PC-3 (cell line): Measurements from ENCODE around the gene RSPRY1. TPM values are rescaled to one million over a fixed set of nuclear protein-coding genes. Genes with fewer than 3 reads are reported as not detected.

Source experiments
- ATAC-seq: fragments of 200-7000 bp; cut with Tn5 transposase; 2 replicates; pipeline ENCODE4 v1.9.1; 2020; ENCODE audit warnings: mild to moderate bottlenecking, moderate library complexity
- BruUV-seq: library from RNA; stranded (reverse); fragments of 400-500 nt; replicated peaks from 2 replicates; lab custom pipeline; 2021; lab: Mats Ljungman, UMichigan
- CTCF ChIA-PET: fragments of 300-600 bp; sonication (Branson Sonifier 250); formaldehyde crosslinking; loops from one replicate; lab custom pipeline; 2022; ENCODE audit warnings: antibody characterized with exemption; lab: Charles Lee
- POLR2A ChIA-PET: fragments of 300-600 bp; sonication (Branson Sonifier 250); formaldehyde crosslinking; loops from one replicate; lab custom pipeline; 2022; ENCODE audit warnings: antibody characterized with exemption; ENCODE audit not compliant: unreplicated experiment; lab: Charles Lee
- DNase-seq: peaks from one replicate; pipeline ENCODE4 v3.0.0-alpha.2; 2015
- H2AFZ ChIP-seq: fragments of 300-600 bp; sonication (generic); 2 replicates; pipeline ENCODE4 v1.6.0; 2016; ENCODE audit warnings: antibody characterized with exemption, low read length
- H3F3A ChIP-seq: fragments of 300-600 bp; sonication (generic); one replicate; pipeline ENCODE4 v1.6.0; 2017; ENCODE audit warnings: antibody characterized with exemption, low read length, control low read depth, mild to moderate bottlenecking; ENCODE audit not compliant: unreplicated experiment
- H3K27ac ChIP-seq: fragments of 300-600 bp; sonication (generic); 2 replicates; pipeline ENCODE4 v1.5.1; 2016; ENCODE audit warnings: mild to moderate bottlenecking, low read length
- H3K27me3 ChIP-seq: fragments of 300-600 bp; sonication (generic); 2 replicates; pipeline ENCODE4 v1.6.1; 2016; ENCODE audit warnings: low read length, mixed read lengths
- H3K36me3 ChIP-seq: fragments of 300-600 bp; sonication (generic); 2 replicates; pipeline ENCODE4 v1.6.1; 2016; ENCODE audit warnings: low read depth, mixed run types, low read length, mixed read lengths
- H3K4me1 ChIP-seq: fragments of 300-600 bp; sonication (generic); 2 replicates; pipeline ENCODE4 v1.5.1; 2016; ENCODE audit warnings: low read length; ENCODE audit not compliant: insufficient read depth
- H3K4me2 ChIP-seq: fragments of 300-600 bp; sonication (generic); 2 replicates; pipeline ENCODE4 v1.6.0; 2016; ENCODE audit warnings: low read length
- H3K4me3 ChIP-seq: fragments of 300-600 bp; sonication (generic); 2 replicates; pipeline ENCODE4 v1.5.1; 2016; ENCODE audit warnings: mild to moderate bottlenecking, low read length, mixed read lengths
- H3K79me2 ChIP-seq: fragments of 300-600 bp; sonication (generic); 2 replicates; pipeline ENCODE4 v1.6.1; 2017; ENCODE audit warnings: low read length, mixed read lengths
- H3K9ac ChIP-seq: fragments of 300-600 bp; sonication (generic); 2 replicates; pipeline ENCODE4 v1.6.0; 2016; ENCODE audit warnings: mild to moderate bottlenecking, low read length
- H3K9me2 ChIP-seq: fragments of 300-600 bp; sonication (generic); replicated peaks from 2 replicates; pipeline ENCODE4 v1.6.1; 2016; ENCODE audit warnings: mixed run types, low read length, mixed read lengths
- H3K9me3 ChIP-seq: fragments of 300-600 bp; sonication (generic); 2 replicates; pipeline ENCODE4 v1.6.1; 2016; ENCODE audit warnings: low read length, mixed read lengths
- H4K20me1 ChIP-seq: fragments of 300-600 bp; sonication (generic); 2 replicates; pipeline ENCODE4 v1.6.1; 2016; ENCODE audit warnings: low read length, mixed read lengths
- EZH2 ChIP-seq: fragments of 300-600 bp; sonication (generic); IDR thresholded peaks from one replicate; pipeline ENCODE4 v1.6.1; 2017; ENCODE audit warnings: antibody characterized with exemption, mild to moderate bottlenecking, low read length; ENCODE audit not compliant: unreplicated experiment
- EZH2phosphoT487 ChIP-seq: fragments of 300-600 bp; sonication (generic); IDR thresholded peaks from 2 replicates; pipeline ENCODE4 v1.6.1; 2018; ENCODE audit warnings: mild to moderate bottlenecking, antibody characterized with exemption, low read length, borderline replicate concordance
- intact Hi-C: fragments of 100-400 bp; cut with micrococcal nuclease; formaldehyde crosslinking; loops from 2 replicates; pipeline ENCODE4 v1.9.0; 2023
- total RNA-seq: library from RNA; depleted of rRNA; stranded (reverse); fragments of >200 nt; gene quantifications from 2 replicates; pipeline ENCODE4 v1.2.3, GENCODE V29; 2014; rRNA removed
- TF ChIP-seq, protein P1 (sequence below): fragments of 300-600 bp; sonication (generic); conservative IDR thresholded peaks from 2 replicates; pipeline ENCODE4 v1.5.1; 2017; ENCODE audit warnings: antibody characterized with exemption, low read depth, mild to moderate bottlenecking, low read length

RSPRY1 gene
- total RNA-seq, 1 experiment from 2014 or later, result 17.5 TPM

DNA sequence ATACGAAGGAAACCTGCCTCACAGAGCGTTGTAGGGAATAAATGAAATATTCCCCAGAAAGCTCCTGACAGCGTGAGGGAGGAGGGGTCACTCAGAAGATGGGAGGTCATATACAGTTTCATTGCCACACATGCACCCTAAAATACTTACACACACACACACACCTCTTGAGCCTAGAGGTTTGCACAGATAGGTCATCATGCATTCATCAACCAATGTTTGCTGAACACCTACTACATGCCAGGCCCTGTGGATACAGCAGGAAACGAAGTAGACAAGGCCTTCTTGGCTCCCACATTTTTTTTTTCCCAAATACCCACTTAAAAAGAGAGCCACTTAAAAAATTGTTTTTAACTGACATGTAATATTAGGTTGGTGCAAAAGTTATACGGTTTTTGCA lies 99.2 kb downstream of the RSPRY1 start:
- H3K4me3 ChIP-seq, result no peak overlapping the region
- no peaks in the 10 kb centered on the region for H4K20me1 ChIP-seq
- POLR2A ChIA-PET, result no interaction called here

DNA sequence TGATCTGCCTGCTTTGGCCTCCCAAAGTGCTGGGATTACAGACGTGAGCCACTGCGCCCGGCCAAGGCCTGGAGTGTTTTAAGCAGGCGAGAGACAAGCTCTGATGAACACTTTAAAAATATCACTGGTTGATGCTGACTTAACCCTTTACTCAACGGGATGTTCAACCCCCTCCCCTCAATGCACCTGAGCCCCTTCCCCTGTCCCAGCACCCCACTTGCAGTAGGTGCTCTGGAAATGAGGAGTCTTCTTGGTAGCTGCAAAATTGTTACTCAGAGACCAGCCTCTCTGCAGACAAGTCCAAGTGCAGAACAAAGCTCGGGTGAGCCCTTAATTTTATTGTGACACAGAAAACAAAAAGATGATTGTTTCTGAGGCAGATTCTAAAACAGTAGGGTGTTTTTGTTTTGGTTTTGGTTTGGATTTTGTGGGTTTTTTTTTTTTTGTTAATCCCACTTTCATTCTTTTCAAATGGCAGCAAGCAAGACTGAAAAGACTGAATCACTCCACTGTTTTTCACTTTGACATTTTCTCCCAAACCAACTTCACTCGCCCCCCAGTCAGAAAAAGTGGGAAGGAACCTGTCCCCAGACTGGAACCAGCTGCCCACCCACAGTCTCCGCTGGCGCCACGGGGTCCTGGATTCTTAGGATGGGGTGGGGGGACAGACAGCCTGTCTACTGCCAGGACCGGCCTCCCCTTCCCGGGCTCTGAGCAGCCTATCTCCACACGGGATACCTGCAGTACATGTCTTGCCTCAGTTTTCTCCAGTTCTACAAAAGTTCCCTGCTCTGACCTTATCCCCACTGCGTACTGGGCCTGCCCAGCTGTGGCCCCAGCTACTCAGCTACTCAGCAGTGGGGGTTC lies 103.5 kb downstream of the RSPRY1 start:
- ChIA-PET POLR2A (no interaction called here), CTCF (no interaction called here)
- no peaks in the 10 kb centered on the region for H3F3A ChIP-seq
- no TSS peak for BruUV-seq
- no peaks in the 10 kb centered on the region for H3K27me3 ChIP-seq
- no peaks in the 10 kb centered on the region for H4K20me1 ChIP-seq
- no peak overlapping the region for H3K9ac ChIP-seq
- intact Hi-C loops, result no loop called here
- H3K4me2 ChIP-seq, result no peak overlapping the region
- H3K79me2 ChIP-seq, result no peaks in the 10 kb centered on the region
- DNase-seq (no peak), ATAC-seq (no peak)
- H3K4me1 ChIP-seq, result peaks cover 6% of the 10 kb centered on the region
- no peaks in the 10 kb centered on the region for H3K9me2 ChIP-seq
- H3K36me3 ChIP-seq, result no peaks in the 10 kb centered on the region
- TF ChIP-seq EZH2 (no peak), EZH2phosphoT487 (no peak)
- TF ChIP-seq, protein P1, sequence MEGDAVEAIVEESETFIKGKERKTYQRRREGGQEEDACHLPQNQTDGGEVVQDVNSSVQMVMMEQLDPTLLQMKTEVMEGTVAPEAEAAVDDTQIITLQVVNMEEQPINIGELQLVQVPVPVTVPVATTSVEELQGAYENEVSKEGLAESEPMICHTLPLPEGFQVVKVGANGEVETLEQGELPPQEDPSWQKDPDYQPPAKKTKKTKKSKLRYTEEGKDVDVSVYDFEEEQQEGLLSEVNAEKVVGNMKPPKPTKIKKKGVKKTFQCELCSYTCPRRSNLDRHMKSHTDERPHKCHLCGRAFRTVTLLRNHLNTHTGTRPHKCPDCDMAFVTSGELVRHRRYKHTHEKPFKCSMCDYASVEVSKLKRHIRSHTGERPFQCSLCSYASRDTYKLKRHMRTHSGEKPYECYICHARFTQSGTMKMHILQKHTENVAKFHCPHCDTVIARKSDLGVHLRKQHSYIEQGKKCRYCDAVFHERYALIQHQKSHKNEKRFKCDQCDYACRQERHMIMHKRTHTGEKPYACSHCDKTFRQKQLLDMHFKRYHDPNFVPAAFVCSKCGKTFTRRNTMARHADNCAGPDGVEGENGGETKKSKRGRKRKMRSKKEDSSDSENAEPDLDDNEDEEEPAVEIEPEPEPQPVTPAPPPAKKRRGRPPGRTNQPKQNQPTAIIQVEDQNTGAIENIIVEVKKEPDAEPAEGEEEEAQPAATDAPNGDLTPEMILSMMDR, result no peak
- H2AFZ ChIP-seq, result no peak overlapping the region
- no peaks in the 10 kb centered on the region for H3K9me3 ChIP-seq
- H3K4me3 ChIP-seq, result no peak overlapping the region
- H3K27ac ChIP-seq, result no peak overlapping the region

More for the DNA sequence above, 99.2 kb downstream of the RSPRY1 start:
- ATAC-seq (no peak), DNase-seq (no peak)
- no TSS peak for BruUV-seq
- Histone ChIP-seq H3K9me3 (no peaks in the 10 kb centered on the region), H3K4me1 (peaks cover 3% of the 10 kb centered on the region), H3K9me2 (no peaks in the 10 kb centered on the region), H3K4me2 (no peak overlapping the region), H3K27ac (no peak overlapping the region), H3K27me3 (no peaks in the 10 kb centered on the region), H3F3A (no peaks in the 10 kb centered on the region), H3K36me3 (no peaks in the 10 kb centered on the region), H2AFZ (no peak overlapping the region), H3K9ac (no peak overlapping the region), H3K79me2 (no peaks in the 10 kb centered on the region)
- TF ChIP-seq EZH2 (no peak), EZH2phosphoT487 (no peak)
- TF ChIP-seq, protein P1, result no peak
- CTCF ChIA-PET, result no interaction called here
- intact Hi-C loops, result no loop called here

Other genes starting within 250 kb of the RSPRY1 start
- gene CETP, start 224.4 kb upstream of the RSPRY1 start, total RNA-seq, result not detected in 2 replicates
- 0.98 and 4.4 TPM in 2 replicates for gene NLRC5, start 196.8 kb upstream of the RSPRY1 start, total RNA-seq
- 14.5 and 18.1 TPM in 2 replicates for gene CPNE2, start 93.7 kb upstream of the RSPRY1 start, total RNA-seq
- gene PSME3IP1, start 290 bp upstream of the RSPRY1 start, total RNA-seq, result 45.6 and 56.4 TPM in 2 replicates
- 35.3 and 38.4 TPM in 2 replicates for gene ARL2BP, start 58.9 kb downstream of the RSPRY1 start, total RNA-seq
- gene PLLP, start 98.3 kb downstream of the RSPRY1 start, total RNA-seq, result 0.35 and 1.6 TPM in 2 replicates
- gene CCL22, start 172.5 kb downstream of the RSPRY1 start, total RNA-seq, result not detected in 2 replicates
- gene CX3CL1, start 186.2 kb downstream of the RSPRY1 start, total RNA-seq, result 0.35 TPM in 1 of 2 replicates, not detected in the other
- not detected in 2 replicates for gene CCL17, start 218.4 kb downstream of the RSPRY1 start, total RNA-seq